Right lobe of liver (tissue), 6 donors: ENCODE measurements around the gene PEX5. TPM values are rescaled to one million over a fixed set of nuclear protein-coding genes. Genes with fewer than 3 reads are reported as not detected.
A peak's percentile ranks its signal among the peaks of the same experiment; 100 is the strongest.

ENCODE experiments used
- ATAC-seq, 4 donors: fragments of 200-7000 bp; cut with Tn5 transposase; one replicate each; pipeline ENCODE4 v1.9.1; 2020; ENCODE audit warnings: mild to moderate bottlenecking in 4 of 4, moderate library complexity in 4 of 4
- DNase-seq, 3 donors: peaks; one replicate each; pipeline ENCODE4 v3.0.0-alpha.2; 2020
- H3K27ac ChIP-seq, 3 donors: fragments of 200-600 bp; one replicate each; pipeline ENCODE4 v1.8.0; 2022
- H3K27me3 ChIP-seq, 2 donors: fragments of 200-600 bp; one replicate each; pipeline ENCODE4 v1.8.0; 2022
- H3K36me3 ChIP-seq, 4 donors: fragments of 200-600 bp; sonication (generic) in 1 of 4; one replicate each; pipeline versions ENCODE4 v1.5.1 to v1.8.0; 2017 to 2022; ENCODE audit warnings: control low read depth in 1 of 4
- H3K4me1 ChIP-seq, 4 donors: fragments of 200-600 bp; sonication (generic) in 1 of 4; one replicate each; pipeline versions ENCODE4 v1.5.1 to v1.8.0; 2017 to 2022; ENCODE audit warnings: control low read depth in 1 of 4
- H3K4me3 ChIP-seq, 3 donors: fragments of 200-600 bp; one replicate each; pipeline ENCODE4 v1.8.0; 2022
- H3K9me3 ChIP-seq, 4 donors: fragments of 200-600 bp; sonication (generic) in 1 of 4; one replicate each; pipeline versions ENCODE4 v1.5.1 to v1.8.0; 2017 to 2022; ENCODE audit warnings: control low read depth in 1 of 4
- CTCF ChIP-seq, 4 donors: fragments of 200-600 bp in 3 of 4; fragments of 450-650 bp in 1 of 4; IDR thresholded peaks; one replicate each; pipeline versions ENCODE4 v1.5.1 to v1.8.0; 2016 to 2022; ENCODE audit warnings: antibody characterized with exemption in 4 of 4, mild to moderate bottlenecking in 2 of 4
- POLR2A ChIP-seq: fragments of 450-650 bp; IDR thresholded peaks from one replicate; pipeline ENCODE4 v1.6.1; 2017; ENCODE audit warnings: antibody characterized with exemption, mild to moderate bottlenecking
- WGBS: methylation state at CpG from one replicate; pipeline ENCODE4 v1.1.6; 2018; ENCODE audit warnings: low coverage, low lambda C conversion rate; ENCODE audit not compliant: insufficient coverage; ENCODE audit errors: missing lambda C conversion rate; 5-methylcytosine and 5-hydroxymethylcytosine counted together
- intact Hi-C, 2 donors: fragments of 100-400 bp; cut with DNase I; formaldehyde crosslinking; loops; one replicate each; pipeline versions ENCODE4 v1.11.2 to v1.14.1; 2022
- total RNA-seq, 6 experiments: library from RNA; depleted of rRNA in 2 of 6; stranded (reverse); fragments of >200 nt in 2 of 6; fragmentation: NEBNext Ultra II Directional in 3 of 6; extraction: Animal tissue kit (Norgen Biotek cat#: 25700) in 3 of 6; gene quantifications; one replicate each; pipeline versions ENCODE4 v1.1.0 to v1.2.4, GENCODE V29; 2016 to 2023
- donor health status: DM: no; HTN: yes; CAD: no.
- donor health status: DM: no; HTN: no; CAD: no.
- donor health status: DM: no; HTN: no; CAD: no.
- donor health status: DM: no; HTN: yes; CAD: no.
- donor health status: DM: no; HTN: yes; CAD: no.

The PEX5 gene
- total RNA-seq, 6 experiments from 2014 or later: 28.7 to 43.9 (median 36.2) TPM

GRCh38 chr12:7161327-7161726 is 28.2 kb upstream of the PEX5 start:
- Histone ChIP-seq H3K4me1 (peaks cover 0 to 31% (median 3%) of the 10 kb centered on the region in 4 donors), H3K4me3 (no peak overlapping the region), H3K27me3 (no peaks in the 10 kb centered on the region), H3K27ac (peak overlapping the region in 1 of 3 donors; percentile 82), H3K36me3 (no peaks in the 10 kb centered on the region), H3K9me3 (no peaks in the 10 kb centered on the region)
- intact Hi-C loops: no loop called here
- WGBS: 85% methylated on average over 2 of the region's 4 CpGs
- DNase-seq: no peak
- TF ChIP-seq CTCF (IDR thresholded peaks at IDR 0.05): no peak
- no peak for TF ChIP-seq POLR2A
- ATAC-seq: peak in 1 of 4 donors; percentile 5

GRCh38 chr12:7161811-7162210 is 27.7 kb upstream of the PEX5 start:
- 46% methylated on average over 4 of the region's 5 CpGs for WGBS
- Histone ChIP-seq H3K27me3 (no peaks in the 10 kb centered on the region), H3K27ac (peak overlapping the region in 1 of 3 donors; percentile 82), H3K4me3 (no peak overlapping the region), H3K9me3 (no peaks in the 10 kb centered on the region), H3K4me1 (peaks cover 0 to 26% (median 3%) of the 10 kb centered on the region in 4 donors), H3K36me3 (no peaks in the 10 kb centered on the region)
- ATAC-seq: peak; percentile 69 to 84 (median 76)
- no peak for TF ChIP-seq POLR2A
- TF ChIP-seq CTCF (IDR thresholded peaks at IDR 0.05): no peak
- DNase-seq: peak; percentile 72 to 91 (median 90)
- intact Hi-C loops: no loop called here

- peak in 2 of 3 donors; percentile 63 to 76 for DNase-seq
- H3K4me1 ChIP-seq: peaks cover 0 to 23% (median 3%) of the 10 kb centered on the region in 4 donors
- H3K9me3 ChIP-seq: no peaks in the 10 kb centered on the region
- TF ChIP-seq POLR2A: no peak
- TF ChIP-seq CTCF (IDR thresholded peaks at IDR 0.05): peak; percentile 62 to 82 (median 69)
- WGBS: 0% methylated on average over 19 of the region's 19 CpGs
- no peaks in the 10 kb centered on the region for H3K27me3 ChIP-seq
- no peaks in the 10 kb centered on the region for H3K36me3 ChIP-seq
- intact Hi-C loops: no loop called here
- no peak overlapping the region for H3K4me3 ChIP-seq
- H3K27ac ChIP-seq: peak overlapping the region in 1 of 3 donors; percentile 82
- peak; percentile 82 to 85 (median 84) for ATAC-seq
These were observed 26.8 kb upstream of the PEX5 start for GRCh38 chr12:7162691-7163114.

- no peak overlapping the region for H3K27ac ChIP-seq
- DNase-seq: no peak
- intact Hi-C loops: no loop called here
- H3K9me3 ChIP-seq: no peaks in the 10 kb centered on the region
- TF ChIP-seq CTCF (IDR thresholded peaks at IDR 0.05) (no peak), POLR2A (no peak)
- no peaks in the 10 kb centered on the region for H3K27me3 ChIP-seq
- H3K36me3 ChIP-seq: no peaks in the 10 kb centered on the region
- H3K4me3 ChIP-seq: no peak overlapping the region
- H3K4me1 ChIP-seq: no peaks in the 10 kb centered on the region
- ATAC-seq: no peak
These were observed 19.5 kb upstream of the PEX5 start for GRCh38 chr12:7169951-7170350.

- 50% methylated on average over 1 of the region's 1 CpG for WGBS
- DNase-seq: no peak
- Histone ChIP-seq H3K27me3 (no peaks in the 10 kb centered on the region), H3K27ac (no peak overlapping the region), H3K36me3 (no peaks in the 10 kb centered on the region), H3K4me3 (no peak overlapping the region), H3K9me3 (no peaks in the 10 kb centered on the region), H3K4me1 (no peaks in the 10 kb centered on the region)
- TF ChIP-seq CTCF (IDR thresholded peaks at IDR 0.05): no peak
- TF ChIP-seq POLR2A: no peak
- no peak for ATAC-seq
- intact Hi-C loops: no loop called here
These were observed 17.6 kb upstream of the PEX5 start for GRCh38 chr12:7171854-7172253.
